T-cell (primary cell): ENCODE data around the gene MMEL1. TPM values are rescaled to one million over a fixed set of nuclear protein-coding genes. Genes with fewer than 3 reads are reported as not detected.

Experiments used
- ATAC-seq, 4 experiments: fragments of 200-7000 bp in 3 of 4; fragments of 150-1000 bp in 1 of 4; cut with Tn5 transposase; replicated peaks in 1 of 4; 1 replicate in 3 of 4; 2 replicates in 1 of 4; pipeline ENCODE4 v1.10.0; 2021; ENCODE audit warnings: moderate library complexity in 3 of 4, mild to moderate bottlenecking in 2 of 4, moderate number of reproducible peaks in 1 of 4
- CTCF ChIA-PET, 2 donors: fragments of 300-600 bp; sonication (Branson Sonifier 250); formaldehyde crosslinking; loops; one replicate each; lab custom pipeline; 2022; ENCODE audit warnings: antibody characterized with exemption in 2 of 2; lab: Charles Lee
- POLR2A ChIA-PET, 2 donors: fragments of 300-600 bp; sonication (Branson Sonifier 250); formaldehyde crosslinking; loops; one replicate each; lab custom pipeline; 2022; ENCODE audit warnings: antibody characterized with exemption in 2 of 2; lab: Charles Lee
- DNase-seq, 35 experiments: peaks; one replicate each; pipeline versions ENCODE4 v3.0.0 to v3.0.0-alpha.2; 2013 to 2023
- H3K27ac ChIP-seq: one replicate; pipeline ENCODE4 v1.5.1; 2013; ENCODE audit warnings: low read length
- H3K27me3 ChIP-seq, 2 experiments: replicated peaks in 1 of 2; 1 replicate in 1 of 2; 2 replicates in 1 of 2; pipeline versions ENCODE4 v1.6.1 to v1.7.0; 2013; ENCODE audit warnings: low read length in 1 of 2, mixed read lengths in 1 of 2; ENCODE audit not compliant: control insufficient read depth in 2 of 2, insufficient read depth in 2 of 2; ENCODE audit errors: extremely low read depth in 1 of 2
- H3K36me3 ChIP-seq, 2 donors: 1 replicate in 1 of 2; 2 replicates in 1 of 2; pipeline versions ENCODE4 v1.6.1 to v1.7.0; 2013; ENCODE audit warnings: low read length in 1 of 2; ENCODE audit not compliant: control insufficient read depth in 2 of 2, insufficient read depth in 1 of 2; ENCODE audit errors: extremely low read depth in 1 of 2
- H3K4me1 ChIP-seq, 2 experiments: 1 replicate in 1 of 2; 2 replicates in 1 of 2; pipeline versions ENCODE4 v1.6.1 to v1.7.0; 2013; ENCODE audit warnings: low read length in 2 of 2, mixed read lengths in 1 of 2; ENCODE audit not compliant: insufficient read depth in 2 of 2, control insufficient read depth in 1 of 2; ENCODE audit errors: extremely low read depth in 1 of 2
- H3K4me3 ChIP-seq, 2 donors: 1 replicate in 1 of 2; 2 replicates in 1 of 2; pipeline versions ENCODE4 v1.5.1 to v1.7.0; 2013; ENCODE audit warnings: mild to moderate bottlenecking in 2 of 2, low read length in 1 of 2, moderate library complexity in 1 of 2; ENCODE audit not compliant: control insufficient read depth in 1 of 2; ENCODE audit errors: extremely low read depth in 1 of 2
- H3K9me3 ChIP-seq: 2 replicates; pipeline ENCODE4 v1.7.0; 2013
- H3K27ac Mint-ChIP-seq, 2 donors: one replicate each; pipeline ENCODE4 v1.8.0; 2020 to 2021; ENCODE audit warnings: mild to moderate bottlenecking in 2 of 2, mixed read lengths in 2 of 2
- H3K27me3 Mint-ChIP-seq, 2 donors: one replicate each; pipeline ENCODE4 v1.8.0; 2021 to 2022; ENCODE audit warnings: mixed read lengths in 2 of 2
- H3K36me3 Mint-ChIP-seq: one replicate; pipeline ENCODE4 v1.8.0; 2021; ENCODE audit warnings: mixed read lengths
- H3K4me1 Mint-ChIP-seq, 3 donors: one replicate each; pipeline ENCODE4 v1.8.0; 2020 to 2022; ENCODE audit warnings: mixed read lengths in 3 of 3, mild to moderate bottlenecking in 1 of 3
- H3K4me3 Mint-ChIP-seq, 3 donors: one replicate each; pipeline ENCODE4 v1.8.0; 2020 to 2022; ENCODE audit warnings: mild to moderate bottlenecking in 3 of 3, mixed read lengths in 3 of 3, moderate library complexity in 3 of 3
- H3K9me3 Mint-ChIP-seq, 3 donors: one replicate each; pipeline ENCODE4 v1.8.0; 2020 to 2022; ENCODE audit warnings: mixed read lengths in 3 of 3
- WGBS: methylation state at CpG from one replicate; pipeline ENCODE4 v1.1.5; 2013; ENCODE audit warnings: missing lambda C conversion rate; ENCODE audit not compliant: insufficient coverage; 5-methylcytosine and 5-hydroxymethylcytosine counted together
- total RNA-seq, 35 experiments: library from RNA in 6 of 35; stranded (reverse) in 6 of 35; fragments of 120-200 nt in 1 of 35; gene quantifications; one replicate each; pipeline versions ENCODE4 v1.2.1 to v1.2.4 and lab custom pipeline; 2013 to 2026

The MMEL1 gene
- total RNA-seq, 5 donors from 2014 or later (not counting 1 experiment from before 2014, with no cell fraction given): 0.72 to 3.3 (median 1.0) TPM

GRCh38 chr1:2612591-2613365 is 20.0 kb downstream of the MMEL1 start:
- Mint-ChIP-seq H3K27me3 (peaks cover 0 to 3% of the 10 kb centered on the region in 2 donors), H3K27ac (no peak overlapping the region), H3K4me1 (peaks cover 0 to 2% (median 0%) of the 10 kb centered on the region in 3 donors), H3K9me3 (peaks cover 15 to 31% (median 16%) of the 10 kb centered on the region in 3 donors), H3K36me3 (no peaks in the 10 kb centered on the region), H3K4me3 (no peak overlapping the region)
- Histone ChIP-seq H3K4me1 (peaks cover 0 to 5% of the 10 kb centered on the region in 2 experiments), H3K9me3 (no peaks in the 10 kb centered on the region), H3K27ac (no peak overlapping the region), H3K27me3 (peaks cover 0 to 42% of the 10 kb centered on the region in 2 experiments), H3K4me3 (no peak overlapping the region), H3K36me3 (no peaks in the 10 kb centered on the region)
- DNase-seq: peak in 3 of 35 experiments; percentile 3 to 21 (median 9)
- no peak for ATAC-seq
- ChIA-PET POLR2A (no interaction called here), CTCF (no interaction called here)
- WGBS: 85% methylated on average over 10 of the region's 11 CpGs

GRCh38 chr1:2611621-2612437 is 21.0 kb downstream of the MMEL1 start:
- Histone ChIP-seq H3K4me1 (peaks cover 0 to 5% of the 10 kb centered on the region in 2 experiments), H3K27ac (no peak overlapping the region), H3K27me3 (peaks cover 0 to 41% of the 10 kb centered on the region in 2 experiments), H3K36me3 (no peaks in the 10 kb centered on the region), H3K9me3 (no peaks in the 10 kb centered on the region), H3K4me3 (no peak overlapping the region)
- Mint-ChIP-seq H3K4me3 (no peak overlapping the region), H3K36me3 (no peaks in the 10 kb centered on the region), H3K9me3 (peaks cover 15 to 31% (median 16%) of the 10 kb centered on the region in 3 donors), H3K27ac (no peak overlapping the region), H3K4me1 (peaks cover 0 to 2% (median 0%) of the 10 kb centered on the region in 3 donors), H3K27me3 (peaks cover 0 to 3% of the 10 kb centered on the region in 2 donors)
- DNase-seq (peak in 2 of 35 experiments; percentile 2 to 20), ATAC-seq (no peak)
- 90% methylated on average over 10 of the region's 19 CpGs for WGBS
- CTCF ChIA-PET: no interaction called here
- POLR2A ChIA-PET: no interaction called here

- CTCF ChIA-PET: no interaction called here
- DNase-seq: peak in 3 of 35 experiments; percentile 3 to 13 (median 12)
Measured at GRCh38 chr1:2611031-2611501, 21.8 kb downstream of the MMEL1 start.

GRCh38 chr1:2610036-2610959 is 22.5 kb downstream of the MMEL1 start:
- WGBS: 82% methylated on average over 17 of the region's 21 CpGs
- no peak overlapping the region for H3K4me3 ChIP-seq
- ATAC-seq (no peak), DNase-seq (peak in 1 of 35 experiments; percentile 10)
- H3K36me3 Mint-ChIP-seq: no peaks in the 10 kb centered on the region
- no peak overlapping the region for H3K4me3 Mint-ChIP-seq
- H3K9me3 ChIP-seq: no peaks in the 10 kb centered on the region
- peaks cover 0 to 5% of the 10 kb centered on the region in 2 experiments for H3K4me1 ChIP-seq
- ChIA-PET POLR2A (no interaction called here), CTCF (no interaction called here)
- H3K27ac Mint-ChIP-seq: no peak overlapping the region
- H3K9me3 Mint-ChIP-seq: peaks cover 11 to 18% (median 11%) of the 10 kb centered on the region in 3 donors
- no peak overlapping the region for H3K27ac ChIP-seq
- peaks cover 0 to 3% of the 10 kb centered on the region in 2 donors for H3K27me3 Mint-ChIP-seq
- H3K4me1 Mint-ChIP-seq: no peaks in the 10 kb centered on the region
- no peaks in the 10 kb centered on the region for H3K36me3 ChIP-seq
- peaks cover 0 to 38% of the 10 kb centered on the region in 2 experiments for H3K27me3 ChIP-seq

More at GRCh38 chr1:2611031-2611501, 21.8 kb downstream of the MMEL1 start:
- Histone ChIP-seq H3K4me1 (peaks cover 0 to 5% of the 10 kb centered on the region in 2 experiments), H3K36me3 (no peaks in the 10 kb centered on the region), H3K27ac (no peak overlapping the region), H3K4me3 (no peak overlapping the region), H3K27me3 (peaks cover 0 to 39% of the 10 kb centered on the region in 2 experiments), H3K9me3 (no peaks in the 10 kb centered on the region)
- Mint-ChIP-seq H3K27ac (no peak overlapping the region), H3K4me3 (no peak overlapping the region), H3K9me3 (peaks cover 15 to 24% (median 16%) of the 10 kb centered on the region in 3 donors), H3K27me3 (peaks cover 0 to 3% of the 10 kb centered on the region in 2 donors), H3K36me3 (no peaks in the 10 kb centered on the region), H3K4me1 (no peaks in the 10 kb centered on the region)
- 30% methylated on average over 23 of the region's 24 CpGs for WGBS
- ATAC-seq: peak in 3 of 4 experiments; percentile 26 to 35 (median 27)
- POLR2A ChIA-PET: no interaction called here

- H3K27me3 Mint-ChIP-seq: peaks cover 0 to 3% of the 10 kb centered on the region in 2 donors
- no peaks in the 10 kb centered on the region for H3K4me1 Mint-ChIP-seq
- H3K4me3 Mint-ChIP-seq: no peak overlapping the region
- Histone ChIP-seq H3K4me3 (no peak overlapping the region), H3K4me1 (peaks cover 0 to 5% of the 10 kb centered on the region in 2 experiments), H3K27ac (no peak overlapping the region), H3K27me3 (peaks cover 0 to 45% of the 10 kb centered on the region in 2 experiments), H3K9me3 (no peaks in the 10 kb centered on the region), H3K36me3 (no peaks in the 10 kb centered on the region)
- DNase-seq (peak in 1 of 35 experiments; percentile 9), ATAC-seq (no peak)
- H3K36me3 Mint-ChIP-seq: no peaks in the 10 kb centered on the region
- 90% methylated on average over 32 of the region's 34 CpGs for WGBS
- H3K9me3 Mint-ChIP-seq: peaks cover 7 to 9% (median 8%) of the 10 kb centered on the region in 3 donors
- ChIA-PET POLR2A (no interaction called here), CTCF (no interaction called here)
- no peak overlapping the region for H3K27ac Mint-ChIP-seq
Measured at GRCh38 chr1:2609319-2610035, 23.3 kb downstream of the MMEL1 start.
